ENCODE measurements around the gene KIF20A. TPM values are rescaled to one million over a fixed set of nuclear protein-coding genes. Genes with fewer than 3 reads are reported as not detected.

Gene KIF20A
- total RNA-seq, 4 donors from 2014 or later = 2.3 to 9.1 (median 5.6) TPM

DNA sequence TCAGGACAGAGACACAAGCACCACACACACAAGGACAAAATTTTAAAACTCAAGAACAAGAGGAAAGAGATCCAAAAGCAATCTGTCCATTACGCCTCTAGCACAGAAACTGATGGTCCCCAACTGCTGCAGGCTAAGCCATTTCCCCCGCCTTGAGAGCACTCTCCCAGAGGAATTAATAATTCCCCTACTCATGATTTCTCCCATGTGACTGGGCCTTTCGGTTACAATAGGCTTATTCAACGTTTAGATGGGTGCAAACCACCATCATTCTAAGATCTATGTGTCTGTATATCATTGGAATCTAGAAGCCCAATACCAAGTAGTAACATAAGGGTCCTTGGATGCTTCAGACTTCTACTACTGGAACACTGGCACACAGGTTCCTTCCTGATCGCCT lies 19.2 kb upstream of the KIF20A start:
- TF ChIP-seq POLR2A (IDR thresholded peaks at IDR 0.05) = no peak
- TF ChIP-seq, protein P1, sequence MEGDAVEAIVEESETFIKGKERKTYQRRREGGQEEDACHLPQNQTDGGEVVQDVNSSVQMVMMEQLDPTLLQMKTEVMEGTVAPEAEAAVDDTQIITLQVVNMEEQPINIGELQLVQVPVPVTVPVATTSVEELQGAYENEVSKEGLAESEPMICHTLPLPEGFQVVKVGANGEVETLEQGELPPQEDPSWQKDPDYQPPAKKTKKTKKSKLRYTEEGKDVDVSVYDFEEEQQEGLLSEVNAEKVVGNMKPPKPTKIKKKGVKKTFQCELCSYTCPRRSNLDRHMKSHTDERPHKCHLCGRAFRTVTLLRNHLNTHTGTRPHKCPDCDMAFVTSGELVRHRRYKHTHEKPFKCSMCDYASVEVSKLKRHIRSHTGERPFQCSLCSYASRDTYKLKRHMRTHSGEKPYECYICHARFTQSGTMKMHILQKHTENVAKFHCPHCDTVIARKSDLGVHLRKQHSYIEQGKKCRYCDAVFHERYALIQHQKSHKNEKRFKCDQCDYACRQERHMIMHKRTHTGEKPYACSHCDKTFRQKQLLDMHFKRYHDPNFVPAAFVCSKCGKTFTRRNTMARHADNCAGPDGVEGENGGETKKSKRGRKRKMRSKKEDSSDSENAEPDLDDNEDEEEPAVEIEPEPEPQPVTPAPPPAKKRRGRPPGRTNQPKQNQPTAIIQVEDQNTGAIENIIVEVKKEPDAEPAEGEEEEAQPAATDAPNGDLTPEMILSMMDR (IDR thresholded peaks at IDR 0.05) = no peak
- Histone ChIP-seq H3K4me3 (no peak overlapping the region), H3K36me3 (peaks cover 0 to 87% (median 0%) of the 10 kb centered on the region in 3 donors), H3K4me1 (no peaks in the 10 kb centered on the region), H3K27ac (no peak overlapping the region), H3K27me3 (no peaks in the 10 kb centered on the region), H3K9me3 (no peaks in the 10 kb centered on the region)
- DNase-seq = no peak

DNA sequence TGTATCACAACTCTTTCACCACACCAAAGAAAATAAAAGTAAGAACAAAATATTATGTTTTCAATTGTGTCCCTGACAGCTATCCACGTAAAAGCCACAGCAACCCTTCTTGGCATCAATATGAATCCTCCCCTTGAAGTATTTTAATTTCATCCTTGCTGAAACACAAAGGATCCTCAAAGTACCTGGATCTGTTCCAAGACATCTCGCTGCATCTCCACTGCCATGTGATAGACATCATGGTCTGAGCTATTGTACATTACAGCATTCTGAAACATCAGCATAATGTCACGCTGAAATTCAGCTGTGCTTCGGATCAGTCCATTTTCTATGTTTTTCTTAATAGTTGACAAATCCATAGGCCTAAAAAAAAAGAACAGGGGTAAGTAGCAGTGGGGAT lies 18.2 kb upstream of the KIF20A start:
- H3K36me3 ChIP-seq = peaks cover 0 to 97% (median 0%) of the 10 kb centered on the region in 3 donors
- H3K27me3 ChIP-seq = no peaks in the 10 kb centered on the region
- H3K4me1 ChIP-seq = no peaks in the 10 kb centered on the region
- DNase-seq = no peak
- H3K27ac ChIP-seq = no peak overlapping the region
- TF ChIP-seq, protein P1 (IDR thresholded peaks at IDR 0.05) = no peak
- TF ChIP-seq POLR2A (IDR thresholded peaks at IDR 0.05) = no peak
- no peaks in the 10 kb centered on the region for H3K9me3 ChIP-seq
- no peak overlapping the region for H3K4me3 ChIP-seq

DNA sequence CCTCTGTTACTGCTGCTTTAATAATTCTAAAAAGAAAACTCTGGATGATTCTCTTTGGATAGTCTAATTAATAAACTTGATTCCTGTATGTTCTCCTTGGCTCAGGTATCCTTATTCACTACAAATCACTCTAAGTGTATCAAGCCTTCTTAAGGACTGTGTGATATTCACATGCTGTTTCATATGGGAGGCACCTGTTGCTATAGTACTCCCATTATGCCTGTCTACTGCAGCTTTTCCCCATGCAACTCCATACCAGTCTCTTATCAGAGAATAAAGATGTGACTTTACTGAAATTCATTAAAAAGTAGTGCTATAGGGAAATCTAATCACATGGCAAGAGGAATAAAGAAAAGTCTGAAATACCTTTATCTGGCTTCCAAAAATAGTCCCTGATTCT lies 15.2 kb upstream of the KIF20A start:
- no peak overlapping the region for H3K27ac ChIP-seq
- H3K4me1 ChIP-seq = no peaks in the 10 kb centered on the region
- no peak for DNase-seq
- no peak overlapping the region for H3K4me3 ChIP-seq
- no peaks in the 10 kb centered on the region for H3K9me3 ChIP-seq
- TF ChIP-seq, protein P1 (IDR thresholded peaks at IDR 0.05) = no peak
- TF ChIP-seq POLR2A (IDR thresholded peaks at IDR 0.05) = no peak
- no peaks in the 10 kb centered on the region for H3K27me3 ChIP-seq
- H3K36me3 ChIP-seq = peaks cover 0 to 100% (median 3%) of the 10 kb centered on the region in 3 donors

DNA sequence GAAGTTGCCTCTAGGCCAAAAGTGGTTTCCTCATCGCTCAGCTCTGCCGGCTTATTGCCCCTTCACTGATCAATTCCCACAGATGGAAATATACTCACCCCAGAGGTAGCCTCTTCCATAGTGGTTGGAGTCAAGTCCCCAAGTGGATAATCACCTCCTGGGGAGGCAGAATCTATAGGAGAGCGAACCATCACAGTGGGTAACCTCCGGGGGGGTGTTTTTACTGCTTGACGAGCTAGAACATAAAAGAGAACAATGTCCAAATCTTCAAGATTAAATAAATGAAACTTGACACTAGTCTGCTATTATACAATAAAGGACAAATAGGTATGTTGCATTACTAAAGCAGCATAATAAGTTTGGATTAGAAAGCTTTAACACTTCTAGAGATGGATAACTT lies 9.8 kb upstream of the KIF20A start:
- TF ChIP-seq, protein P1 (IDR thresholded peaks at IDR 0.05) = no peak
- TF ChIP-seq POLR2A (IDR thresholded peaks at IDR 0.05) = no peak
- DNase-seq = no peak
- no peaks in the 10 kb centered on the region for H3K27me3 ChIP-seq

DNA sequence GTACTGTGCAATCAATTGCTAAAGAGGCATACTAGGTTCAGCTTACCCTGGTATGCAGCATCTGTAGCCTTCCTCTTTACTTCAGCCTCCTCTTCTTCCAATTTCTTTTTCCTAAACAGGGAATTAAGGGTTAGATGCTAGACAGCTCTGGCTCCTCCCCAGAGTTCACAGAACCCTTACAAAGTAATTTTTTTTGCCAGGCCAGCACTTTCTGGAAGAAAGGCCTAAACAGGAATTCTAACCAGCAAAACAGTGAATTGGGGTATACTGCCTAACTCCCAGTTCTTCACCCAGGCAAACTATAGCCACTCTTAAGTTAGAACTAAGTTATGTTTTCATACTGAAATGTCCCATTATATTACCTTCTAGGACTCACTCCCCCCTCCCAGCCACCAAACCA lies 8.6 kb upstream of the KIF20A start:
- no peak for DNase-seq
- Histone ChIP-seq H3K4me3 (no peak overlapping the region), H3K27ac (no peak overlapping the region), H3K4me1 (no peaks in the 10 kb centered on the region), H3K36me3 (peaks cover 0 to 98% (median 3%) of the 10 kb centered on the region in 3 donors), H3K9me3 (no peaks in the 10 kb centered on the region), H3K27me3 (no peaks in the 10 kb centered on the region)
- no peak for TF ChIP-seq POLR2A (IDR thresholded peaks at IDR 0.05)

More for the DNA sequence above, 9.8 kb upstream of the KIF20A start:
- Histone ChIP-seq H3K4me3 (no peak overlapping the region), H3K36me3 (peaks cover 0 to 98% (median 3%) of the 10 kb centered on the region in 3 donors), H3K4me1 (no peaks in the 10 kb centered on the region), H3K27ac (no peak overlapping the region), H3K9me3 (no peaks in the 10 kb centered on the region)

DNA sequence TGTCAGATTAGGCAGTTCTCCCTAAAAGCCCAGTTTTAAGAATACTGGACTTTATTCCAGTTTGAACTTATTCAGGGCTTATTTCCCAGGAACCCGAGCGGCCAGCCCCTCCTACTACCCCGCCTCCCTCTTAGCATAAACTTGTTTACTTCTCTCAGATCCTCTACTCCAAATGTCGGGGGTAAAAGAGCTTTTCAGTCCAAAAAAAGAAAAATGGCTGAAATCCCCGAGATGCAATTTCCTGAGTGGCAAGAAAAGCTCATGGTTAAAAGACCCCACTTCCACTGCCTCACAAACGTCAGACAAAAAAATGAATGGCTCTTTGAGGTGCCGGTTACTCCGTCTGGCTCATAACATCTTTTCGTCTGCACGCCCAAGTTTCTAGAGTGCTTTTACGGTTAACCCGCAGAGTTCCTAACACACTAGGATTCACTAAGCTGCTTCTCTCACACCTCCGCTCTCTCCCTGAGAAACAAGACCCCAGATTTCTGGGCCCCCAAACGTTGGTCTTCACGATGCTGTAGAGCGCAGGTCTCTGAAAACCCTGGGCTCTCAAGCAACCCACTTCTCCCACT lies 884 bp upstream of the KIF20A start:
- Histone ChIP-seq H3K4me3 (peak overlapping the region; percentile 47 to 83 (median 64)), H3K9me3 (no peaks in the 10 kb centered on the region), H3K36me3 (peaks cover 0 to 42% (median 0%) of the 10 kb centered on the region in 3 donors), H3K4me1 (peaks cover 0 to 18% (median 0%) of the 10 kb centered on the region in 4 donors), H3K27ac (peak overlapping the region; percentile 61 to 89 (median 82)), H3K27me3 (no peaks in the 10 kb centered on the region)
- peak; percentile 33 to 66 (median 51) for DNase-seq
- no peak for TF ChIP-seq POLR2A (IDR thresholded peaks at IDR 0.05)
- TF ChIP-seq, protein P1 (IDR thresholded peaks at IDR 0.05) = no peak
